Fibroblast of gingiva (primary cell): ENCODE results near the gene PRDM7.
"Not testable (repeated sequence)": the region's sequence is repeated elsewhere in the genome, so short reads cannot be mapped to it uniquely, and the experiment has no call there.

Source experiments
- DNase-seq: peaks from one replicate; pipeline ENCODE4 v3.0.0-alpha.2; 2011; ENCODE audit warnings: low read depth

Gene PRDM7

DNA sequence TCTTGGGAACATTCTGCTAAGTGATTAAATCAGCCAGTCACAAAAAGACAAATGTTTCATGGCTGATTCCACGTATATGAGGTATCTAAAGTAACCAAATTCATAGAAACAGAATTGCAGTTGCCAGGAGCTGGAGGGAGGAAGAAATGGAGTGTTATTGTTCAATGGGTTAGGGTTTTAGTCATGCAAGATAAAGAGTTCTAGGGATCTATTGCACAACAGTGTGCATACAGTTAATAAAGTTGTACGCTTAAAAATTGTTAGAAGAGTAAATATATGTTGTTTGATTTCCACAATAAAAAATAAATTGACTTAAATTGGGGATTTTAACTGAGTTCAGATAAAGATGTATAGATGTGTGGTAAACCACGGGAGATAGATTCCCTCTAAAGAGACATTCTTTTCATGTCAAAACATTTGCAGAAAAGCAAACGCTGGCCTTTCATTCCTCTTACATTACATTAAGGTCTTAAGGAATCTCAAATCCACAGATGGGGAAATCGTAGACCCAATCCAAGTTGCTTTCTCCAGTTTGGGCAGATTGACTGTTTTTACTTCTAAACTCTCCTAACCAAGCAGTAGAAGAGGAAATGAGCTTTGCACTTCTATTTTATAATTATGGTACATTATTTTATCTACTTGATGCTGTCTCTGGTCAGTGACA lies 4.6 kb downstream of the PRDM7 start:
- DNase-seq = no peak

DNA sequence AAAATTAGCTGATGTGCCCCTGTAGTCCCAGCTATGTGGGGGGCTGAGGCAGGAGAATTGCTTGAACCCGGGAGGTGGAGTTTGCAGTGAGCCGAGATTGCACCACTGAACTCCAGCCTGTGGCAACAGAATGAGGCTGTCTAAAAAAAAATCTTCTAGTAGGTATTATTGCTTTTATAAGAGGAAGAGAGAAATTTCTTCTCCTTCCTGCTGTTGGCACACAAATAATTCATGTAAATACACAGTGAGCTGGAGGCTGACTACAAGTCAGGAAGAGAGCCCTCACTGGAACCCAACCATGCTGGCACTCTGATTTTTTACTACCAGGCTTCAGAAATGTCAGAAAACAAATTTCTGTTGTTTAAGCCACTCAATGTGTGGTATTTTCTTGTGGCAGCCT lies 6.7 kb downstream of the PRDM7 start:
- DNase-seq = no peak

DNA sequence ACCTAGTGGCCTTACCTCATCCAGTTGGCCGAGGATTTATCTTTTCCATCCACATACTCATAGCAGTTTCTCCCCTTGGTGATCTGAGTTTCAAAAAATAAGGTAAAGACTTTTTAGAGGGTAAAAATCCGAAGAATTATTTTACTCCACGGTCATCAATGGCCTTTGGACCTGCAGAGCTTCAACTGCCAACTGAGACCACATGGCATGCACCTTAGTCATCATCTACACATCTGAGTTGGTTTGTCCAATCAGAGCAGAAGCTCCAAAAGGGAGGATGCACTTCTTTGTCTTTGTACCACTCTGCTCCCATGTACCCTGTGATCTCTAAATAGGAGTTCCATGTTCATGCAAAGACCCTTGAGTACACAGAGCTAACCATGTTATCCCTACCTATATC lies 15.7 kb downstream of the PRDM7 start:
- DNase-seq = no peak

DNA sequence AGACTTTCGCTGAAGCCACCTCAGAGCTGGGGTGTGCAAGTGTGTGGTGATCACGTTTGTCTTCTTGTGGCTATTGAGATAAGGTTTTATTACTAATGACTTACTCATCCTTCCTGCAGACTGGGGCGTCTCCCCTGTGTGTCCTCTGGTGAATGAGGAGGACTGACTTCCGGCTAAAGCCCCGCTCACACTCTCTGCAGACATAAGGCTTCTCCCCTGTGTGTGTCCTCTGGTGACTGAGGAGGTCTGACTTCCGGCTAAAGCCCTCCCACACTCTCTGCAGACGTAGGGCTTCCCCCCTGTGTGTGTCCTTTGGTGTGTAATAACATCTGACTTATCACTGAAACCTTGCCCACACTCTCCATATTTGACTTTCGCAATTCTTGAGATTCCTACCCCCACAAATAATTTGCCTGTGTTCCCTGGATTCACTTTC lies 19.4 kb downstream of the PRDM7 start:
- DNase-seq = peak; percentile 21

DNA sequence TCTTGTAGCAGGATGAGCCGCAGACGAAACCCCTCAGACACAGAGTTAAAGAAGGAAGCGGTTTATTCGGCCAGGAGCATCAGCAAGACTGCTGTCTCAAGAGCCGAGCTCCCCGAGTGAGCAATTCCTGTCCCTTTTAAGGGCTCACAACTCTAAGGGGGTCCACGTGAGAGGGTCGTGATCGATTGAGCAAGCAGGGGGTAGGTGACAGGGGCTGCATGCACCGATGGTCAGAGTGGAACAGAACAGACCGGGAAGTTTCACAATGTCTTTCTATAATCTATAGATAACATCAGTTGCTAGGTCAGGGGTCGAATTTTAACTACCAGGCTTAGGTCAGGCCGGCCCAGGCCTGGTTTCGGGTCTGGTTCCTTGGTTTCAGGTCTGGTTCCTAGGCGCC lies 20.6 kb downstream of the PRDM7 start:
- not testable (repeated sequence) for DNase-seq

DNA sequence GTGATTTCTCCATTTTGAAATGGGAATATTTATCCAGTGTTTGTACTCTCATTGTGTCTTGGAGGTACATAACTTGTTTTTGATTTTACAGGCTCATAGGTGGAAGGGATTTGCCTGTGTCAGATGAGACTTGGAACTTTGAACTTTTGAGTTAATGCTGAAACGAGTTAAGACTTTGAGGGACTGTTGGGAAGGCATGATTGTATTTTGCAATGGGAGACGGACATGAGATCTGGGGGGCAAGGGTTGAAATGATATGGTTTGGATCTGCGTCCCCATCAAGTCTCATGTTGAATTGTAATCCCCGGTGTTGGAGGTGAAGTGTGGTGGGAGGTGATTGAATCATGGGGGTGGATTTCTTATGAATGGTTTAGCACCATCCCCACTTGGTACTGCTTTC lies 21.8 kb downstream of the PRDM7 start:
- no peak for DNase-seq

DNA sequence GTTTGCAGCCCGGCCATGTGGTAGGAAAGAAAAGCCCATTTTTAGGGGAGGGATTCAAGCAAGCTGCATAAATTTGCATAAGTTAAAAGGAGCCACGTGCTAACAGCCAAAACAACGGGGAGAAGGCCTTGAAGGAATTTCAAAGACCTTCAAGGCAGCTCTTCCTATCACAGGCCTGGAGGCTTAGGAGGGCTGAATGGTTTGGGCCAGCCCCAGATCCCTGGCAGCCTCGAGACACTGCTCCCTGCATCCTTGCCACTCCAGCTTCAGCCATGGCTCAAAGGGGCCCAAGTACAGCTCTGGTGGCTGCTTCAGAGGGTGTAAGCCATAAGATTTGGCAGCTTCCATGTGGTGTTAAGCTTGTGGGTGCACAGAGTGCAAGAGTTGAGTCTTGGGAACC lies 22.6 kb downstream of the PRDM7 start:
- no peak for DNase-seq

DNA sequence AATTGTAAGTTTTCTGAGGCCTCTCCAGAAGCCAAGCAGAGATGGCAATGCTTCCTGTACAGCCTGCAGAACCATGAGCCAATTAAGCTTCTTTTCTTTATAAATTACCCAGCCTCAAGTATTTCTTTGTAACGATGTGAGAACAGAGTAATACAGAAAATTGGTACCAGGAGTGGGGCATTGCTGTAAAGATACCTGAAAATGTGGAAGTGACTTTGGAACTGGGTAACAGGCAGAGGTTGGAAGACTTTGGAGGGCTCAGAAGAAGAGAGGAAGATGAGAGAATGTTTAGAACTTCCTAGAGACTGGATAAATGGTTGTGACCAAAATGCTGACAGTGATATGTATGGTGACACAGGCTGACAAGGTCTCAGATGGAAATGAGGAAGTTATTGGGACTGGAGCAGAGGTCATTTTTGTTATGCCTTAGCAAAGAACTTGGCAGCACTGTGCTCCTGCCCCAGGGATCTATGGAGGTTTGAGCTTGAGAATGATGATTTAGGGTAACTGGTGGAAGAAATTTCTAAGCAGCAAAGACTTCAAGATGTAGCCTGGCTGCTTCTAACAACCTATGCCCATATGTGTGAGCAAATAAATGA lies 23.1 kb downstream of the PRDM7 start:
- no peak for DNase-seq

DNA sequence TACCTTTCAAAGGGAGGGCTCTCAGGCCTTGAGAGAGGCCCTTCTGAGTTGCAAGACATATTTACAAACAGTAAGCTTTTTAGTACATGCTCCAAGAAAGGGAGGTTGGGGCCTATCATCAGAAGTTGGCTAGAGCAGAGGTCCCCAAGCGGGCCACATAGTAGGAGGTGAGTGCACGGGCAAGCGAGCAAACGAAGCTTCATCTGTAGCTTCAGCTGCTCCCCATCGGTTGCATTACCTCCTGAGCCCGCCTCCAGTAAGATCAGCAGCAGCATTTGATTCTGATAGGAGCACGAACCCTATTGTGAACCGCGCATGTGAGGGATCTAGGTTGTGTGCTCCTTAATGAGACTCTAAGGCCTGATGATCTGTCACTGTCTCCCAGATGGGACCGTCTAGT lies 26.2 kb downstream of the PRDM7 start:
- DNase-seq = no peak

DNA sequence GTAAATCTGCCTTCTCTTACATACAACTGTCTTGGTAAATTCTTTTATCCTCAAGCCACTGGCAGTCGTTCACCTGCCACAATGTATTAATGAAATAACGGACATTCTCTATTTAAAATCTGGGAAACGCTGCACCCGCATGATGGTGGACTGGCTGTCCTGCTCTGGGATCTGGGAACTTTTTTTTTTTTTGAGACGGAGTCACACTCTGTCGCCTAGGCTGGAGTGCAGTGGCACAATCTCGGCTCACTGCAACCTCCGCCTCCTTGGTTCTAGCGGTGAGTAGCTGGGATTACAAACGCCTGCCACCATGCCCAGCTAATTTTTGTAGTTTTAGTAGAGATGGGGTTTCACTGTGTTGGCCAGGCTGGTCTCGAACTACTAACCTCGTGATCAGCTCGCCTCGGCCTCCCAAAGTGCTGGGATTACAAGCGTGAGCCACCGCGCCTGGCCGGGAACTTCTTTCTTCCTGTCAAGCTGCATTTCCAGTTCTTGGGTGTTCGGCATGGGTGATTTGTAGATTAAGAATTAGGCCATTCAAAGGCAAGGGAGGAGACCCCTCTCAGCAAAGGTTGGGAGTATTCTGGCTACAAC lies 28.3 kb downstream of the PRDM7 start:
- DNase-seq = no peak

DNA sequence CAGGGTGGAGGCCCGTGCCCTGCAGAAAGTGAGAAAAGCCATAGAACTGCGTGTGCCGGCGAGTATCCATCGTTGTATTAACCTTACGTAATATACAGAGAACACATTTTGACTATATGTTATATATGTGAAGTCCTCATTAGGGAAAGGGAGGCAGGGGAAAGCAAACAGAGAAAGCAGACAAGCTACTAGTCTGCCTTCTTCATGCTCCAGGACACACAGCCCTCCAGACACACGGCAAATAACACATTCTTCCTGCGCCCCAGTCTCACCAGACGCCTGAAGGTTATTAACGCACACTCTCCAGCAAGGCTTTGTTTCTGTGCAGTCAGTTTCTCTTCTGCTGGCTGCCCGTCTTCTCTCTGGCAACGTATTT lies 28.8 kb downstream of the PRDM7 start:
- DNase-seq = no peak

DNA sequence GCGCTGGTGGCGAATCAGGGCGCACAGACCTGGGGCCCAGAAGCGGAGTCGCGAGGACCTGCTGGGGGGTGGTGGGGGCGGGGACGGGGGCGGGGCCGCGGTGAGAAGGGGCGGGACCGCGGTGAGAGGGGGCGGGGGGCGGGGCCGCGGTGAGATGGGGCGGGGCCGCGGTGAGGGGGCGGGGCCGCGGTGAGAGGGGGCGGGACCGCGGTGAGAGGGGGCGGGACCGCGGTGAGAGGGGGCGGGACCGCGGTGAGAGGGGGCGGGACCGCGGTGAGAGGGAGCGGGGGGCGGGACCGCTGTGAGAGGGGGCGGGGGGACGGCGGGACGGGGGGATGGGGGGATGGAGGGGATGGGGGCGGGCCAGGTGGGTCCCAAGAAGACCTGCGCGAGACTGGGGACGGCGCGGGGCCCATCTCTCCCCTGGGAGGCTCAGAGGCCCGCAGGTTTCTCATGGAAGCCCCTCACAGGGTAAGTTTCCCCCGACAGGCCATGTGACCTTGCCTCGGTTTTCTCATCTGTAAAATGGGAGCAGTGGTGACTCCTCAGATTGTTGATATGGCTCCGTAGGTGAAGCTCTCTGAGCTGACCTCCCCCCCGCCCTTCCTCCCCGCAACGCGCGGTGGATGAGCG lies 29.3 kb downstream of the PRDM7 start:
- DNase-seq = no peak

DNA sequence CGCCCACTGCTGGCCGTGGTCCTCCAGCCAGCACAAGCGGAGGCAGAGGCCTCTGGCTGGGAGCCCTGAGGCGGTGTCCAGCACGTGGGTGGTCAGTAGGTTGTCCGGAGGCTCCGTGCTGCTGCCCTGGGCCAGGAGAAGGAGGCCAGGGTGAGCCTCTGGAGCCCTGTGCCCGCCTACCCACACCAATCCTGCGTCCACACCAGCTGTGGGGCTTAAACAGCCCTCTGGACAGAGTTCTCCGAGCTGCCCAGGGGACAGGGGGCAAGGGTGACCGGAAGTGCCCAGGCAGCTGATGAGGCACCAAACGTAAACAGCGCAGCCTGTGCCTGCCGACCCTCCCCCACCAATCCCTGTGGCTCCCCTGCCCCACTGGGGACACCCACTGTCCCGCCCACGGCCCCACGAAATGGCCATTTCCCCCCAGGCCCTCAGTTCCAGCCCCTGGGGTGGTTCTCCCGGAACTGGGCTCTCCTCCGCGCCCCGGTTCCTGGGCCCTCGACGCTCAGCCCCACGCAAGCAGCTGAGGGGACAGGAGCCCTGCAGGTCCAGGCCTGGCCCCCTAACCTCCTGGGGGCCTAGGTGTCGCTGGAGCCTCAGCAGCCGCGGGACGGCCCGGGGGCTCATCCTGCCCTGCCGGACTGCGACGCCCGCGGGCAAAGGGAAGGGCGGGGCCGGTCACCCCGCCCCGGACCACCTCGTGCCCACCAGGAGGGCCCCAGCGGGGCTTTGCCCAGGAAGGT lies 30.0 kb downstream of the PRDM7 start:
- peak; percentile 47 for DNase-seq

DNA sequence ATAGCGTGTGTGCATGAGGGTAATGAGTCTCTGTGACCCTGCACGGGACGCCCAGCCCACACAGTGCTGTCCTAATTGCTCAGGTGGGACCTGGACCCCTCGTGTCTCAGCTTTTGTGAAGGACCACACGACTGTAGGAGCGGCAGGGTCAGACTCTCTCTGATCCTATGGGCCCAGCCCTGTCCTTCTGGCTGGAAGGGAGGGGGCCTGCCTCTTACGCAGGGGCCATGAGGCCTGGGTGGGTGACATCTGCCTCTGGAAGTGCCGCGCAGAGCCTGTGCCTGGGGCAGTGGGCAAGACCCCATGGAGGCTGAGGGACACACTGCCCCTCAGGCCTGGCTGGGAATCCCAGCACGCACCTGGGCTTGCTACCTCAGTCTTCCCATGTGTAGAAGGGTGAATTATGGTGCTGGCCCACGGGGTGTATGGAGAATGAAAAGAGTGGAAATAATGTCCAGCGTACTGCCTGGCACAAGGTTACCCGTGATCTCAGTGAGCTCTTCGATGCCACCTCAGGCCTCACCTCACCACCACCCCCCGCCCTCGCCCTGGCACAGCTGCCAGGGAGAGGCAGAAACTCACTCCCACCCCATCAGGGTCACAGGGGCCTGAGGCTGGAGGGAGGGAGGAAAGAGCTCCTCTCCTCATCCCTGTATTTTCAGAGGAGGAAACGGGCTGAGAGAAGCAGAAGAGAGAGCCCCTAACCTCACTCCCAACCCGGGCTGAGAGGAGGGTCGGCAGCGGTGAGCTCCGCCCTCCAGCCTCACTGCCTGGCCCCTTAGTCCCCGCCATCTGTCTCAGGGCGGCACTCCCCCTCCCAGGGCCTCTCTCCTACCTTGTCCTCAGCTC lies 30.8 kb downstream of the PRDM7 start:
- no peak for DNase-seq

DNA sequence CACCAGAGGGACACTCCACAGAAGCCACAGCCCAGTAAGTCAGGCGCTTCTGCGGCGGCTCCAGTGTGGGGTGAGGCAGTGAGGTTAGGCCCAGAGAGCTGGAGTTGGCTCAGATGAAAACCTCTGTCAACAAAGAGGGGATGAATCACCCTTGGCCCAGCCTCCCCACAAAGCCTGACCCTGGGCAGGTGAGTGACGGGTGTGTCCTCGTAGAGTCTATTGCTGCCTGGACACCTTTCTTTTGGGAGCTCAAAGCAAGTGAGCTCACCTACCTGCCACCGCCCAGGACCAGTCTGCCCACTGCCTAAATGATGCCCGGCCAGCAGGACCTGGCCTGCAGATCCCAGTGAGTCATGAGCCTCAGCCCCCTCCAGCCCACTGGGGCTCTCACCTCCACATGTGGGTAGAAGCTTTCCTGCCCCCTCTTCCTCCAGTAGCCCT lies 33.0 kb downstream of the PRDM7 start:
- DNase-seq = no peak

DNA sequence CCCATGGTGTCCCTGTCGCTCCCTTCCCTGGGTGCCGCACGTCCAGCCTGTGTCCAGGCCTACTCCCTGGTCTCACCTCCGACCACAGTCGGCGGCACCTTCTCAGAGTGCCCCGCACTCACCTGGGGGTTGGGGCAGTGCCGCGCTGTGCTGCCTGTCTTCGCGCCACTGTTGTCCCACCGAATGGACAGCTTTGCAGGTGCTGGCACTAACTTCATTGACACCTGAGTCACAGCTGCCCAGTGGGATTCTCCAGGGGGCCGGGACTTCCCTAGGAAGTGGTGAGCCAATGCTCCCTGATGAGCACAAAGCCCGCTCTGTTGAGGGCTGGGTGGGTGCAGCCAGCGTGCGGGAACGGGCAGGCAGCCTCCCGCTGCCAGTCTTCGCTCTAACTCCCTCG lies 33.6 kb downstream of the PRDM7 start:
- no peak for DNase-seq

DNA sequence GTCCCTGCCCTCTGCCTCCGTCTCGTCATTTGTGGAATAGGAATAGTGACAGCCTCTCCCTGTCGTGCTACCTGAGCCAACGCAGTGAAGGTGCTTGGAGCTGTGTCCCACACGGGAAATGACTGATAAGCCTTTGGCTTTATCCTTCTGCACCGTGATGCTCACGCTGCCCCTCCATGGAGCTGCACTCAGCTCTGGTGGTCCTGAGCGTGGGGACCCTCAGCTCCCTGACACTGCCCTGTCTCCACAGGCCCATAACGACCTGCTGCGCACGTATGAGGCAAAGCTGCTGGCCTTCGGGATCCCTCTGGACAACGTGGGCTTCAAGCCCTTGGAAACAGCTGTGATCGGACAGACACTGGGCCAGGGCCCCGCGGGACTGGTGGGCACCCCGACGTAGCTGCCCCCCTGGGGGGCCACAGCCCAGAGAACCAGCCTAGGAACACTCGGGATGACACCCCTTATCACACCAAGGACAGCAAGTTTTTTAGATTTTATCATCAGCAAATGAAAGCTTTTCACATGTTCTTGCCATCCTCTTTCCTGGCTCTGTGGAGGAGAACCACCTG lies 34.1 kb downstream of the PRDM7 start:
- no peak for DNase-seq

DNA sequence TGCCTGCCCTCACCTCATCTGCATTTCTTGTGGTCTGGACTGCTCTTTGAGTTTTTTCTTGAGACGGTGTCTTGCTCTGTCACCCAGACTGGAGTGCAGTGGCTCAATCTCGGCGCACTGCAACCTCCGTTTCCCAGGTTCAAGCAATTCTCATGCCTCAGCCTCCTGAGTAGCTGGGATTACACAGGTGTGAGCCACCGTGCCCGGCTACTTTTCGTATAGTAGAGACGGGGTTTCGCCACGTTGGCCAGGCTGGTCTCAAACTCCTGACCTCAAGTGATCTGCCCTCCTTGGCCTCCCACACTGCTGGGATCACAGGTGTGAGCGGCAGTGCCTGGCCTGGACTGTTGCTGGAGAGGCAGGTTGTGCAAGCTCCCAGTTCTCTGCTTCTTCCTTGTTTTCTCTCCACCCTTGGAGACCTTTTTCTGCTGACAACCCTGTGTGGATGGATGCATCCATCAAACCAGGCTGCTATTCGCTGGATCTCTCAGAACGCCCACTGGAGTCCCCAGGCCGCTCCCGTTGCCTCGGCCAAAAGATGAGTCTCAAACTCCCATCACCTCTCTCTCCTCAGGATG lies 35.1 kb downstream of the PRDM7 start:
- no peak for DNase-seq

DNA sequence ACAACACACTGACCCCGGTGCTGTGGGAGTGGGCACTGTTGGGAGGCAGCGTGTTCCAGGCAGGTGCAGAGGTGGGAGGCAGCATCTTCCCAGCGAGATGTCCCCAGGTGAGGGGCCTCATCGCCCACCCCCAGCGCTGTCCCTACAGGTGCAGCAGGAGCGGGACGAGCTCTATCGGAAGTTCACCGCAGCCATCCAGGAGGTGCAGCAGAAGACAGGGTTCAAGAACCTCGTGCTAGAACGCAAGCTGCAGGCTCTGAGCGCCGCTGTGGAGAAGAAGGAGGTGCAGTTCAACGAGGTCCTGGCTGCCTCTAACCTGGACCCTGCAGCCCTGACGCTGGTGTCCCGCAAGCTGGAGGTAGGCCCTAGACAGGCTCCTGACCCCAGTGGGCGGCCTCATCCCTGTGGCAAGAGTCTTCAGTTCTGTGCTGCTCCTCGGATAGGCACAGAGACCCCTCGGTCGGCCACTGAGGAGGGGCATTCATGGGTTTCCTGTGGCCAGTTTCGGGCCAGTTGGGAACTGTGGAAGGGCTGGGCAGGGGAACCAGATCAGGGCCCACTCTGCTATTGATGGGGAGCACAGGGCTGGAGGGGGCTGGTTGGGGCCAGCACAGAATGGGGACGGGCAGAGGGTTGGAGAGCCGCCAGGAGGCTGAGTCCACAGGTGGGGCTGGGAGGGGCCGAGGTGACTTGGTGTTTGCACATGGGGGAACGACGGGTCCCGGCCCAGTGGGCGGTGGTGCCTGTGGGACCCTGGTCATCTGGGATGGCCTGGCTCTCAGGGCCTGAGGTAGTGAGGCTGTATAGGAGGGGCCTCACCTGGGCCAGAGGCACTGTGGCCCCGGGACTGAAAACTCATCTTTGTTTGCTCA lies 36.7 kb downstream of the PRDM7 start:
- DNase-seq = no peak

DNA sequence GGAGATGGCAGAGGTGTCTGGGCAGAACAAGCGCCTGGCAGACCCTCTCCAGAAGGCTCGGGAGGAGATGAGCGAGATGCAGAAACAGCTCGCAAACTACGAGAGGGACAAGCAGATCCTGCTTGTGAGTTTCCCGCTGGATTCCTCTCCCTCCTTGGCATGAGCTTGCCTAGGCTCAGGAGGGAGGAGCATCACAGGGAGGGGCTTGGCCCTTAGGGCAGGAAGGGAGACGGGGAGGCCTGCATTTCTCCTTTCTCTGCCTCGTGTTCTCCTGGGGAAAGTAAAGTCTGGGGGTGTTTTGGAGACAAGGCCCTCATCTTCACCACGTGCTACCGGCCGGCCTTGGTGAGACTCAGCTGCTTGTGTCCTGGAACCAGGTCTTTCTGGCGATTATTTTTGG lies 39.9 kb downstream of the PRDM7 start:
- no peak for DNase-seq
